Prostate gland (tissue), 2 donors: ENCODE measurements around the gene TMEM94. TPM values are rescaled to one million over a fixed set of nuclear protein-coding genes. Genes with fewer than 3 reads are reported as not detected.

Experiments
- DNase-seq: peaks from one replicate; pipeline ENCODE4 v3.0.0-alpha.2; 2019; ENCODE audit warnings: low spot score
- H3K27ac ChIP-seq, 2 donors: fragments of 200-600 bp; sonication (generic); 2 replicates each; pipeline ENCODE4 v1.5.1; 2017 to 2019
- H3K27me3 ChIP-seq: fragments of 200-600 bp; sonication (generic); replicated peaks from 2 replicates; pipeline ENCODE4 v1.5.1; 2019; ENCODE audit not compliant: insufficient read depth
- H3K36me3 ChIP-seq, 2 donors: fragments of 200-600 bp; sonication (generic); 1 replicate in 1 of 2; 2 replicates in 1 of 2; pipeline versions ENCODE4 v1.5.1 to v1.8.1; 2017 to 2019
- H3K4me1 ChIP-seq: fragments of 200-600 bp; sonication (generic); replicated peaks from 2 replicates; pipeline ENCODE4 v1.5.1; 2019
- H3K4me3 ChIP-seq, 2 donors: fragments of 200-600 bp; sonication (generic); 2 replicates each; pipeline ENCODE4 v1.5.1; 2017 to 2019
- H3K9me3 ChIP-seq: fragments of 200-600 bp; sonication (generic); 2 replicates; pipeline ENCODE4 v1.5.1; 2017
- POLR2A ChIP-seq: fragments of 450-650 bp; IDR thresholded peaks from one replicate; pipeline ENCODE4 v1.6.1; 2016; ENCODE audit warnings: antibody characterized with exemption, mild to moderate bottlenecking
- POLR2AphosphoS5 ChIP-seq: sonication (generic); formaldehyde crosslinking; IDR thresholded peaks from one replicate; pipeline ENCODE4 v1.6.1; 2017; ENCODE audit warnings: antibody characterized with exemption
- WGBS: methylation state at CpG from one replicate; pipeline ENCODE4 v1.1.5; 2018; 5-methylcytosine and 5-hydroxymethylcytosine counted together
- intact Hi-C: fragments of 100-400 bp; cut with DNase I; formaldehyde crosslinking; loops from one replicate; pipeline ENCODE4 v1.14.2; 2022
- total RNA-seq, 2 donors: library from RNA; depleted of rRNA; stranded (reverse); fragments of >200 nt; gene quantifications; one replicate each; pipeline ENCODE4 v1.1.0, GENCODE V29; 2016
- TF ChIP-seq, protein P1 (sequence below), 4 experiments: fragments of 200-600 bp in 2 of 4; fragments of 450-650 bp in 2 of 4; sonication (generic) in 2 of 4; IDR thresholded peaks; 1 replicate in 3 of 4; 2 replicates in 1 of 4; pipeline ENCODE4 v1.5.1; 2016 to 2019; ENCODE audit warnings: antibody characterized with exemption in 4 of 4, mild to moderate bottlenecking in 2 of 4, moderate library complexity in 2 of 4

TMEM94 gene
- total RNA-seq, 2 donors from 2014 or later, result 63.5 to 128 TPM

DNA sequence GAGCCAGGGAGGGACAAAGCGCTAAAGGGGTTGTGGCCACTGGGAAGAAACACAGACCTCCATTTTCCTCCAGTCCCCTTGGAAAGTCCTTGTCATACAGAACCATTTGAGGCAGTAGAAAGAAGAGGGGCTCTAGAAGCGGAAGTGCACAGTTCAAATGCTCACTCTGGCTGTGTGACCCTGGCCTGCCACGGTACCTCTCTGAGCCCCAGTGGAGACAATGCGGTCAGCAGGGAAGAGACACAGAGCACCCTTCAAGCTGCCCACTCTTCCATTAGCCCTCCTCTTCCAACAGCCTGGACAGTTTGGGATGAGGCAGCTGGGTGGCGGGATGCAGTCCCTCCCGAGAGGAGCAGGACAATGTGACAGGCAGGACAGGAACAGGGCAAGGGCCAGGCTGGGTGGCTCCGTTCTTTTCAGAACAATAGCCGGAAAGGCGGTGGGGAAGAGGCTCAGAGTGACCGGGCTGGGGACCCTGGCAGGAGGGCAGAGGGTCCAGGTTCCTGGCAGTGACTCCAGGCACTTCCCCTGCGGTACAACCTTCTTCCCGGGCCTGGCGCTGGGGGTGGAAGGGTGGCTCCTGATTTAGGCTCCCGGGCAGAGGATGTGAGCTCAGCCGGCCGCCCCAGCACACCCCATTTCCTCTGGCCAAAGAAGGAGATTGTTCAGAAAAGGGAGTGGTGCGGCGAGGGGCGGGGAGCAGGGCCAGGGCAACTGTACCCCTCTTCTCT, 53.3 kb downstream of the TMEM94 start:
- Histone ChIP-seq H3K27me3 (no peaks in the 10 kb centered on the region), H3K27ac (no peak overlapping the region), H3K9me3 (no peaks in the 10 kb centered on the region), H3K4me3 (no peak overlapping the region), H3K4me1 (peaks cover 7% of the 10 kb centered on the region), H3K36me3 (peaks cover 0 to 10% of the 10 kb centered on the region in 2 donors)
- DNase-seq, result no peak
- intact Hi-C loops, result loop anchor here (10.0 kb wide), 2 partner anchors 185 to 235 kb away; no protein-coding TSS in a partner anchor
- TF ChIP-seq POLR2A, result no peak
- TF ChIP-seq, protein P1, sequence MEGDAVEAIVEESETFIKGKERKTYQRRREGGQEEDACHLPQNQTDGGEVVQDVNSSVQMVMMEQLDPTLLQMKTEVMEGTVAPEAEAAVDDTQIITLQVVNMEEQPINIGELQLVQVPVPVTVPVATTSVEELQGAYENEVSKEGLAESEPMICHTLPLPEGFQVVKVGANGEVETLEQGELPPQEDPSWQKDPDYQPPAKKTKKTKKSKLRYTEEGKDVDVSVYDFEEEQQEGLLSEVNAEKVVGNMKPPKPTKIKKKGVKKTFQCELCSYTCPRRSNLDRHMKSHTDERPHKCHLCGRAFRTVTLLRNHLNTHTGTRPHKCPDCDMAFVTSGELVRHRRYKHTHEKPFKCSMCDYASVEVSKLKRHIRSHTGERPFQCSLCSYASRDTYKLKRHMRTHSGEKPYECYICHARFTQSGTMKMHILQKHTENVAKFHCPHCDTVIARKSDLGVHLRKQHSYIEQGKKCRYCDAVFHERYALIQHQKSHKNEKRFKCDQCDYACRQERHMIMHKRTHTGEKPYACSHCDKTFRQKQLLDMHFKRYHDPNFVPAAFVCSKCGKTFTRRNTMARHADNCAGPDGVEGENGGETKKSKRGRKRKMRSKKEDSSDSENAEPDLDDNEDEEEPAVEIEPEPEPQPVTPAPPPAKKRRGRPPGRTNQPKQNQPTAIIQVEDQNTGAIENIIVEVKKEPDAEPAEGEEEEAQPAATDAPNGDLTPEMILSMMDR (IDR thresholded peaks at IDR 0.05), result no peak
- no peak for TF ChIP-seq POLR2AphosphoS5
- 75% methylated on average over 19 of the region's 19 CpGs for WGBS

DNA sequence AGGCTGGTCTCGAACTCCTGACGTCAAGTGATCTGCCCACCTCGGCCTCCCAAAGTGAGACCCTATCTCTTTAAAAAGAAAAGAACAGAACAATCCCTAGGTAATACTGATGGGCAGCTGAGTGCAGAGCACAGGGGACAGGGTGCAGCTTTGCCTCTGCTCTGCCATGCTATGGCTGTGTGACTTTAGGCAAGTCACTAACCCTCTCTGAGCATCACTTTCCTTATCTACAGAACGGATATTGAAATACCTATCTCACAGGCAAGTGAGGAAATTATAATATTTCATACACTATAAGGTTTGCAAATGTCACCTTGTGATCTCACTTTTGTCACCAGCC, 54.8 kb downstream of the TMEM94 start:
- WGBS, result 88% methylated on average over 4 of the region's 4 CpGs
- intact Hi-C loops, result loop anchor here (10.0 kb wide), 2 partner anchors 186 to 234 kb away; no protein-coding TSS in a partner anchor
- Histone ChIP-seq H3K4me3 (no peak overlapping the region), H3K36me3 (no peaks in the 10 kb centered on the region), H3K9me3 (no peaks in the 10 kb centered on the region), H3K4me1 (peaks cover 7% of the 10 kb centered on the region), H3K27me3 (no peaks in the 10 kb centered on the region), H3K27ac (peak overlapping the region in 1 of 2 donors; percentile 26)
- TF ChIP-seq POLR2AphosphoS5 (no peak), POLR2A (no peak)
- TF ChIP-seq, protein P1 (IDR thresholded peaks at IDR 0.05), result no peak
- DNase-seq, result no peak

DNA sequence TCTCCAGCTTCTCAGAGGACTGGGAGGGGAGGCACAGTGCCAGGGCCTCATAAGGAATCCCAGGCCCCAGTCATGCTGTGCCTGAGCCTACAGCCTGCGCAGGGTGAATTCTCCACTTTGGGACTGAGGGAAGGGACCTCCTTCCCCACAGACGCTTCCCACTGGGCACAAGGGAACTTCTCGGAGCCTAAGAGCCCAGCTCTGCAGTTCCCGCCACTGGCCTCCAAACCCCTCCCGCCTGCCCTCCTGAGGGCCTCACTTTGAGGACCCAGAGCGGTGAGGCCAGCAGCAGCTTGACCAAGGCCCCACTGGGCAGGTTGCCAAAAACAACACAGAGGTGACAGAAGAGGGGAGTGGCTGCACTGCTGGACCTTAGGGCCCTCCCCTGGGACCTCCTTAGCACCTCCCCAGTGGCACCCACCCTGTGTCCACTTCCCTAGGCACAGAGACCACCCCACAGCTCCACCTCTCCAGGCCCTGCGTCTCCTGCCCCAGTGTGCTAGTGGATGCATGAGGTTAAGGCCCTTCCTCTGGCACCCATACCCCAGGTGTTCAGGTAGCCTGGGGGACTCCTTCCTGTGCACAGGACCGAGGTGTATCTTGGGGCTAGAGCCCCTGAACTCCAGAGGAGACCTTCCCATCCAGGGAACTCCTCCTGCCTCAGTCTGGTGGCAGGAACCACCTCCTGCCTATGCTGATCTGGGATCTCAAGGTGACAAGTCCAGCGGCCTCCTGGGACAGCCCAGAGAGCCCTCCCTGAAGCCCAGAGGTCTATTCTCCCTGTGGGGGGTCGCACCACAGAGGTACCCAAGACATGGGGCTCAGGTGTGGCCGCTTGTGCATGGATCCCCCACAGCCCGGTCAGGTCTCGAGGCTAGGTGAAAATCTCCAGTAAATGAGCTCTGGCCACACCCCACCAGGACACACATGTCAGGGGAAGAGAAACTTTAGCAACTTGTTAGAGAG, 55.5 kb downstream of the TMEM94 start:
- no peaks in the 10 kb centered on the region for H3K36me3 ChIP-seq
- H3K4me3 ChIP-seq, result no peak overlapping the region
- TF ChIP-seq, protein P1 (IDR thresholded peaks at IDR 0.05), result no peak
- TF ChIP-seq POLR2A, result no peak
- TF ChIP-seq POLR2AphosphoS5, result no peak
- H3K27ac ChIP-seq, result peak overlapping the region in 1 of 2 donors; percentile 26
- no peak for DNase-seq
- 71% methylated on average over 13 of the region's 13 CpGs for WGBS
- H3K9me3 ChIP-seq, result no peaks in the 10 kb centered on the region
- H3K4me1 ChIP-seq, result peaks cover 7% of the 10 kb centered on the region
- no peaks in the 10 kb centered on the region for H3K27me3 ChIP-seq
- intact Hi-C loops, result loop anchor here (10.0 kb wide), 2 partner anchors 187 to 233 kb away; no protein-coding TSS in a partner anchor

DNA sequence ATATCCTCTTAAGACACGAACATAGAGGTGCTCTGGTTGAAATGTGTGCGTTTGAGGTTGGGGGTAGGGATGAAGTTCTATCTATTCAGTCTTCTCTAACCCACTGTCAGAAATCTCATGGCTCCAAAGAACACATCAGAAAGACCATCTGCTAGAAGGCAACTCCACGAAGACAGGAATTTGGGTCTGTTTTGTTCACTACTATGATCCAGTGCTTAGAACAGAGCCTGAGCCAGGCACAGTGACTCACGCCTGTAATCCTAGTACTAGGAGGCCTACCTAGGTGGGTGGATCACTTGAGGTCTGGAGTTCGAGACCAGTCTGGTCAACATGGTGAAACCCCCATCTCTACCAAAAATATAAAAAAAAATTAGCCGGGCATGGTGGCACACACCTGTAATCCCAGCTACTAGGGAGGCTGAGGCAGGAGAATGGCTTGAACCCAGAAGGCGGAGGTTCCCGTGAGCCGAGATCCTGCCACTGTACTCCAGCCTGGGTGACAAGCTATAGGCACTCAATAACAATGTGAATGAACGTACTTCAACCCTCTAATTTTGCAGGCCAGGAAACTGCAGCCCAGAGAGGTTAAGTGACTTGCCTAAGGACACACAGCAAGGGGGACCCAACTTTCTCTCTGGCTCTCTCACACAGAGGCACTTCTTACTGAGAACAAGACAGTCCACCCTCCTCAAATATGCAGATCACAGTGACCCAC, 56.6 kb downstream of the TMEM94 start:
- 54% methylated on average over 10 of the region's 10 CpGs for WGBS
- no peaks in the 10 kb centered on the region for H3K9me3 ChIP-seq

More for the DNA sequence above, 56.6 kb downstream of the TMEM94 start:
- no peak for DNase-seq
- Histone ChIP-seq H3K36me3 (no peaks in the 10 kb centered on the region), H3K27ac (peak overlapping the region in 1 of 2 donors; percentile 79), H3K4me3 (peak overlapping the region in 1 of 2 donors; percentile 82), H3K4me1 (peaks cover 7% of the 10 kb centered on the region), H3K27me3 (no peaks in the 10 kb centered on the region)
- TF ChIP-seq POLR2A (no peak), POLR2AphosphoS5 (no peak)
- TF ChIP-seq, protein P1 (IDR thresholded peaks at IDR 0.05), result no peak
- intact Hi-C loops, result loop anchor here (10.0 kb wide), 2 partner anchors 188 to 232 kb away; no protein-coding TSS in a partner anchor
